GM12878 (cell line): ENCODE results near the gene KCNQ1OT1. TPM values are rescaled to one million over a fixed set of nuclear protein-coding genes. Genes with fewer than 3 reads are reported as not detected.

Experiments
- ATAC-seq: fragments of 200-7000 bp; cut with Tn5 transposase; 3 replicates; pipeline ENCODE4 v1.9.1; 2020; ENCODE audit warnings: mild to moderate bottlenecking, moderate library complexity
- BruUV-seq: library from RNA; stranded (reverse); fragments of 400-500 nt; replicated peaks from 2 replicates; lab custom pipeline; 2021; lab: Mats Ljungman, UMichigan
- CTCF ChIA-PET: fragments of 300-600 bp; sonication (Branson Sonifier 250); formaldehyde crosslinking; extraction: SDS; loops from one replicate; lab custom pipeline; 2021; ENCODE audit warnings: inconsistent platforms; lab: Yijun Ruan, JAX
- POLR2A ChIA-PET: fragments of 350-600 bp; formaldehyde crosslinking; extraction: SDS; loops from one replicate; lab custom pipeline; 2021; ENCODE audit warnings: inconsistent platforms; lab: Charles Lee
- RAD21 ChIA-PET: fragments of 300-600 bp; sonication (Branson Sonifier 250); formaldehyde crosslinking; loops from one replicate; lab custom pipeline; 2023; ENCODE audit warnings: antibody characterized with exemption; ENCODE audit not compliant: unreplicated experiment; lab: Charles Lee
- SMC1A ChIA-PET: fragments of 300-600 bp; sonication (Branson Sonifier 250); formaldehyde crosslinking; loops from one replicate; lab custom pipeline; 2023; ENCODE audit not compliant: unreplicated experiment, uncharacterized antibody; lab: Charles Lee
- DNase-seq: peaks from one replicate; pipeline ENCODE4 v3.0.0-alpha.2; 2011; ENCODE audit warnings: low read depth, low spot score
- FAIRE-seq: peaks from 3 replicates; lab custom pipeline; 2011; peaks lifted over from hg19 to GRCh38; lab: Jason Lieb, UNC
- H2AFZ ChIP-seq: 2 replicates; pipeline ENCODE4 v1.6.0; 2011; ENCODE audit warnings: low read depth, low read length, control low read depth; ENCODE audit not compliant: control insufficient read depth
- H3K27ac ChIP-seq: 2 replicates; pipeline ENCODE4 v1.5.1; 2011; ENCODE audit warnings: control low read depth; ENCODE audit not compliant: control insufficient read depth, insufficient read depth
- H3K27me3 ChIP-seq, 2 experiments: replicated peaks in 1 of 2; 2 replicates each; pipeline versions ENCODE4 v1.6.0 to v1.6.1; 2011; ENCODE audit warnings: low read length in 1 of 2; ENCODE audit not compliant: control insufficient read depth in 2 of 2, insufficient read depth in 2 of 2
- H3K36me3 ChIP-seq, 2 experiments: 2 replicates each; pipeline ENCODE4 v1.5.1; 2011; ENCODE audit warnings: low read length in 1 of 2; ENCODE audit not compliant: control insufficient read depth in 2 of 2, insufficient read depth in 2 of 2
- H3K4me1 ChIP-seq: 2 replicates; pipeline ENCODE4 v1.6.1; 2011; ENCODE audit warnings: mild to moderate bottlenecking, low read length, moderate library complexity, mixed read lengths; ENCODE audit not compliant: control insufficient read depth, insufficient read depth
- H3K4me2 ChIP-seq: 2 replicates; pipeline ENCODE4 v1.6.0; 2011; ENCODE audit warnings: control low read depth; ENCODE audit not compliant: control insufficient read depth, insufficient read depth
- H3K4me3 ChIP-seq: fragments of 200-600 bp; sonication (generic); 2 replicates; pipeline ENCODE4 v1.5.1; 2016
- H3K79me2 ChIP-seq: 2 replicates; pipeline ENCODE4 v1.6.0; 2011; ENCODE audit warnings: low read length; ENCODE audit not compliant: control insufficient read depth, insufficient read depth
- H3K9ac ChIP-seq: 2 replicates; pipeline ENCODE4 v1.8.0; 2011; ENCODE audit warnings: low read length, control low read depth, mixed read lengths; ENCODE audit not compliant: control insufficient read depth, insufficient read depth
- H3K9me3 ChIP-seq: replicated peaks from 3 replicates; pipeline ENCODE4 v1.5.1; 2011; ENCODE audit warnings: mild to moderate bottlenecking, low read length; ENCODE audit not compliant: control insufficient read depth, insufficient read depth
- H4K20me1 ChIP-seq: 2 replicates; pipeline ENCODE4 v1.6.0; 2011; ENCODE audit not compliant: control insufficient read depth, insufficient read depth
- CEBPZ ChIP-seq: fragments of 150-350 bp; IDR thresholded peaks from 2 replicates; pipeline ENCODE4 v1.6.1; 2016; ENCODE audit warnings: low read depth, low read length
- EED ChIP-seq: sonication (generic); IDR thresholded peaks from 2 replicates; pipeline ENCODE4 v1.6.1; 2016; ENCODE audit warnings: antibody characterized with exemption, low read depth
- ETV6 ChIP-seq, 2 experiments: fragments of 450-650 bp in 1 of 2; IDR thresholded peaks in 1 of 2; conservative IDR thresholded peaks in 1 of 2; 2 replicates each; pipeline ENCODE4 v1.6.1; 2014; ENCODE audit warnings: antibody characterized with exemption in 1 of 2, borderline replicate concordance in 1 of 2, low read depth in 1 of 2, mild to moderate bottlenecking in 1 of 2, moderate library complexity in 1 of 2
- GABPA ChIP-seq: IDR thresholded peaks from 2 replicates; pipeline ENCODE4 v1.6.1; 2014; ENCODE audit warnings: antibody characterized with exemption, low read depth, mild to moderate bottlenecking, inconsistent platforms
- HDAC6 ChIP-seq: fragments of 200-600 bp; sonication (generic); IDR thresholded peaks from one replicate; pipeline ENCODE4 v1.8.0; 2017; ENCODE audit warnings: antibody characterized with exemption; ENCODE audit not compliant: unreplicated experiment
- MYC ChIP-seq: IDR thresholded peaks from 2 replicates; pipeline ENCODE4 v1.6.1; 2011; ENCODE audit warnings: mild to moderate bottlenecking, low read length, moderate library complexity, inconsistent platforms; ENCODE audit not compliant: insufficient read depth, insufficient replicate concordance, insufficient read length, severe bottlenecking
- NFXL1 ChIP-seq: fragments of 450-650 bp; IDR thresholded peaks from 2 replicates; pipeline ENCODE4 v1.6.1; 2017; ENCODE audit warnings: antibody characterized with exemption, mild to moderate bottlenecking, borderline replicate concordance
- NR2C1 ChIP-seq: fragments of 450-650 bp; IDR thresholded peaks from 2 replicates; pipeline ENCODE4 v1.6.1; 2017; ENCODE audit warnings: antibody characterized with exemption, mild to moderate bottlenecking, moderate library complexity
- PKNOX1 ChIP-seq: fragments of 450-650 bp; IDR thresholded peaks from 2 replicates; pipeline ENCODE4 v1.6.1; 2016; ENCODE audit warnings: mild to moderate bottlenecking
- SRF ChIP-seq, 2 experiments: IDR thresholded peaks; 2 replicates each; pipeline ENCODE4 v1.6.1; 2011; ENCODE audit warnings: low read depth in 2 of 2, low read length in 2 of 2, mild to moderate bottlenecking in 1 of 2, moderate library complexity in 1 of 2
- ZNF207 ChIP-seq: fragments of 450-650 bp; IDR thresholded peaks from 2 replicates; pipeline ENCODE4 v1.6.1; 2014; ENCODE audit warnings: antibody characterized with exemption, mild to moderate bottlenecking, borderline replicate concordance
- ZNF274 ChIP-seq: IDR thresholded peaks from one replicate; pipeline ENCODE4 v1.8.0; 2011; ENCODE audit not compliant: insufficient read length, insufficient read depth
- ZZZ3 ChIP-seq: IDR thresholded peaks from 2 replicates; pipeline ENCODE4 v1.6.1; 2011; ENCODE audit warnings: low read depth; ENCODE audit not compliant: control insufficient read depth, insufficient read length
- WGBS: methylation state at CpG from one replicate; pipeline ENCODE4 v1.1.6; 2016; ENCODE audit warnings: low lambda C conversion rate; ENCODE audit not compliant: insufficient replicate concordance, insufficient coverage; ENCODE audit errors: missing lambda C conversion rate; 5-methylcytosine and 5-hydroxymethylcytosine counted together
- in situ Hi-C: fragments of 300-500 bp; cut with MboI; formaldehyde crosslinking; loops from 9 replicates; pipeline ENCODE4 v1.14.3; 2018; ENCODE audit warnings: mixed read lengths
- intact Hi-C: fragments of 100-400 bp; cut with micrococcal nuclease; formaldehyde crosslinking; loops from one replicate; pipeline ENCODE4 v1.14.2; 2022; ENCODE audit not compliant: unreplicated experiment
- polyA plus RNA-seq, 11 experiments: library from polyadenylated mRNA; depleted of rRNA in 4 of 11; unstranded in 6 of 11; stranded (reverse) in 5 of 11; fragments of >200 nt; fragmentation: Nextera tagmentation in 4 of 11; fragmentation: Illumina TruSeq in 1 of 11; extraction: Ambion mirVana in 4 of 11; extraction: Trizol in 1 of 11; gene quantifications; 1 replicate in 1 of 11; 2 replicates in 10 of 11; pipeline versions ENCODE4 v1.2.1 to v1.2.3, GENCODE V29; 2011 to 2016; ENCODE audit warnings: inconsistent platforms in 2 of 11, missing spikeins in 2 of 11, low read depth in 1 of 11
- total RNA-seq, 4 experiments: library from RNA; depleted of rRNA in 3 of 4; stranded (reverse); fragments of >200 nt in 3 of 4; fragmentation: Illumina TruSeq in 1 of 4; extraction: Trizol in 1 of 4; gene quantifications; 2 replicates each; pipeline versions ENCODE4 v1.2.1 to v1.2.3, GENCODE V29; 2013 to 2021
- TF ChIP-seq, protein P1 (sequence below): IDR thresholded peaks from 2 replicates; pipeline ENCODE4 v1.6.1; 2012; ENCODE audit warnings: low read depth, low read length, improper control_type of control experiment

KCNQ1OT1 gene
- total and polyA plus RNA-seq, 10 of the 15 experiments (the other 5 are each of a cell fraction or from before 2014, with no cell fraction given): 0.02 to 1.6 (median 0.41) TPM

- TF ChIP-seq, protein P1, sequence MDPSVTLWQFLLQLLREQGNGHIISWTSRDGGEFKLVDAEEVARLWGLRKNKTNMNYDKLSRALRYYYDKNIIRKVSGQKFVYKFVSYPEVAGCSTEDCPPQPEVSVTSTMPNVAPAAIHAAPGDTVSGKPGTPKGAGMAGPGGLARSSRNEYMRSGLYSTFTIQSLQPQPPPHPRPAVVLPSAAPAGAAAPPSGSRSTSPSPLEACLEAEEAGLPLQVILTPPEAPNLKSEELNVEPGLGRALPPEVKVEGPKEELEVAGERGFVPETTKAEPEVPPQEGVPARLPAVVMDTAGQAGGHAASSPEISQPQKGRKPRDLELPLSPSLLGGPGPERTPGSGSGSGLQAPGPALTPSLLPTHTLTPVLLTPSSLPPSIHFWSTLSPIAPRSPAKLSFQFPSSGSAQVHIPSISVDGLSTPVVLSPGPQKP: no peak
Observed at GRCh38 chr11:2748061-2748813, 48.4 kb upstream of the KCNQ1OT1 start (continued).

DNA sequence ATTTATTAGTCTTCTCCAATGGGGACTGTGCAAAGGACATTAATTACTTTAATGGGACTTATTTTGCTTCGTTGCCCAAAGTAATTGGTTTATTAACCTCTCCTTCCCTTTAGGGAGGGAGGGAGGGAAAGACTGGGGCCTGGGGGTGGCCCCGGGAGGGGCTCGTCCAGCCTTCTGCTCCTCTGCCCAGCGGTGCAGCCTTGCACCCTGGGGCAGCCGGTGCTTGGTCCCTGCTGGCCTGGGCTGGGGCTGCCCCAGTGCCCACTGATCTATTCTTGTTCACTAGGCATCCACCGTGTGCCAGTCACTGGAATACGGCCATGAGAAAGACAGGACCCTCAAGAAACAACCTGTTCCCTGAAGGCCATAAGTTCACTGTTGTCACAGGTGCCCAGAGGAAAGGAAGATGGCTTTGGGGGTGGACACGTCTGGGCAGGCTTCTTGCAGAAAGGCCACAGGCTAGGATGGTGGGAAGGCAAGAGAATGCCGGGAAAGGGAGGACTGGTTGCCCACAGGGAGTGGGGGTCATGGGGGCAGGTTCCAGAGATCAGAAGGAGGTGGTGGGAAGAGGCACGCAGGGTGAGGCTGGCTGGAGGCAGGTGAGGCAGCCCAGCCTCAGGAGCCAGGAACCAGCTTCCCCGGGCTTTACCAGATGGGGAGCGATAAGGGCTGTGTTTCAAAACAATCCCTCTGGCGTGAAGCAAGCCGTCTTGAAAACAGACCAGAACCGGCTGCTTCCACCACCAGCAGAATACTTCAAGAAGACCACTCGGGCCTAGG, 47.6 kb upstream of the KCNQ1OT1 start:
- intact Hi-C loops: no loop called here
- no peak overlapping the region for H3K27ac ChIP-seq
- H4K20me1 ChIP-seq: no peaks in the 10 kb centered on the region
- no peak overlapping the region for H3K9ac ChIP-seq
- H2AFZ ChIP-seq: no peak overlapping the region
- no peaks in the 10 kb centered on the region for H3K36me3 ChIP-seq
- TF ChIP-seq GABPA: no peak
- TF ChIP-seq CEBPZ: no peak
- no peak for TF ChIP-seq MYC
- TF ChIP-seq ZNF274: no peak
- no peak for TF ChIP-seq ZNF207
- no peak for TF ChIP-seq HDAC6
- TF ChIP-seq EED: no peak
- no peak for TF ChIP-seq NR2C1
- no peak for TF ChIP-seq ETV6 (conservative IDR thresholded peaks at IDR 0.05 in 1 of 2, IDR thresholded peaks at IDR 0.05 in 1 of 2; ENCODE audit: borderline replicate concordance in 1 of 2, low read depth in 1 of 2)
- no peak for TF ChIP-seq SRF (IDR thresholded peaks at IDR 0.05; ENCODE audit: low read depth in 2 of 2, low read length in 2 of 2)
- no peak for TF ChIP-seq NFXL1
- TF ChIP-seq PKNOX1: no peak
- TF ChIP-seq ZZZ3: no peak
- no peaks in the 10 kb centered on the region; a peak in 1 of 4 replicates for H3K27me3 ChIP-seq
- CTCF ChIA-PET: no interaction called here
- ATAC-seq (no peak), DNase-seq (no peak), FAIRE-seq (no peak)
- no peaks in the 10 kb centered on the region for H3K9me3 ChIP-seq
- BruUV-seq: no TSS peak
- H3K4me1 ChIP-seq: no peaks in the 10 kb centered on the region
- in situ Hi-C loops: no loop called here
- RAD21 ChIA-PET: no interaction called here
- H3K4me2 ChIP-seq: no peak overlapping the region
- no peak overlapping the region for H3K4me3 ChIP-seq
- POLR2A ChIA-PET: no interaction called here
- 40% methylated on average over 16 of the region's 16 CpGs for WGBS
- no peaks in the 10 kb centered on the region for H3K79me2 ChIP-seq
- SMC1A ChIA-PET: no interaction called here
